ENCODE results near the gene PMEPA1.

PMEPA1 gene

GRCh38 chr20:57621421-57622200, 88.2 kb downstream of the PMEPA1 start:
- DNase-seq (ENCODE audit: low read depth) = no peak

- DNase-seq (ENCODE audit: low read depth) = no peak
Observed at GRCh38 chr20:57620999-57621398, 88.8 kb downstream of the PMEPA1 start.

GRCh38 chr20:57620274-57620990, 89.4 kb downstream of the PMEPA1 start, which contains the start of gene ZBP1:
Gene ZBP1 (minus strand): TSS chr20:57620426. CDS start chr20:57620295, 131 bp downstream.
- DNase-seq (ENCODE audit: low read depth) = no peak

- DNase-seq (ENCODE audit: low read depth) = no peak
Observed at GRCh38 chr20:57619051-57619831, 90.6 kb downstream of the PMEPA1 start.

GRCh38 chr20:57618764-57619050, 91.1 kb downstream of the PMEPA1 start:
- no peak for DNase-seq (ENCODE audit: low read depth)

GRCh38 chr20:57618091-57618763, 91.6 kb downstream of the PMEPA1 start:
- DNase-seq (ENCODE audit: low read depth) = no peak

- no peak for DNase-seq (ENCODE audit: low read depth)
Observed at GRCh38 chr20:57617079-57617795, 92.6 kb downstream of the PMEPA1 start.

GRCh38 chr20:57616143-57616951, 93.5 kb downstream of the PMEPA1 start:
- DNase-seq (ENCODE audit: low read depth) = no peak

GRCh38 chr20:57615445-57615811, 94.4 kb downstream of the PMEPA1 start:
- DNase-seq (ENCODE audit: low read depth) = no peak

- no peak for DNase-seq (ENCODE audit: low read depth)
Observed at GRCh38 chr20:57614490-57615444, 95.0 kb downstream of the PMEPA1 start.

GRCh38 chr20:57613481-57613921, 96.3 kb downstream of the PMEPA1 start:
- no peak for DNase-seq (ENCODE audit: low read depth)

GRCh38 chr20:57612916-57613315, 96.9 kb downstream of the PMEPA1 start:
- no peak for DNase-seq (ENCODE audit: low read depth)

GRCh38 chr20:57612436-57612835, 97.4 kb downstream of the PMEPA1 start:
- no peak for DNase-seq (ENCODE audit: low read depth)

- no peak for DNase-seq (ENCODE audit: low read depth)
Observed at GRCh38 chr20:57611586-57612311, 98.1 kb downstream of the PMEPA1 start.

GRCh38 chr20:57610261-57610952, 99.4 kb downstream of the PMEPA1 start:
- no peak for DNase-seq (ENCODE audit: low read depth)

- DNase-seq (ENCODE audit: low read depth) = no peak
Observed at GRCh38 chr20:57609842-57610167, 100.0 kb downstream of the PMEPA1 start.

GRCh38 chr20:57609086-57609841, 100.6 kb downstream of the PMEPA1 start:
- no peak for DNase-seq (ENCODE audit: low read depth)

GRCh38 chr20:57608516-57608915, 101.3 kb downstream of the PMEPA1 start:
- DNase-seq (ENCODE audit: low read depth) = no peak

Measured in stimulated activated CD8-positive, alpha-beta memory T cell treated with anti-CD3 and anti-CD28 coated beads, Interleukin-15, amount 100 ng/mL, for 24 hours (primary cell).